ENCODE data around the gene UTF1. TPM values are rescaled to one million over a fixed set of nuclear protein-coding genes. Genes with fewer than 3 reads are reported as not detected.

Gene UTF1
- total and polyA plus RNA-seq, 2 of the 8 experiments (the other 6 are each of a cell fraction or from before 2014, with no cell fraction given), result 0.47 to 21.8 TPM

- no peak for TF ChIP-seq CHD7 (IDR thresholded peaks at IDR 0.05; ENCODE audit: insufficient replicate concordance, low read length)
- no peak for TF ChIP-seq RXRA (IDR thresholded peaks at IDR 0.05; ENCODE audit: insufficient read depth, low read depth, low read length)
- TF ChIP-seq EP300 (IDR thresholded peaks at IDR 0.05; ENCODE audit: borderline replicate concordance in 1 of 2, low read depth in 2 of 2, low read length in 2 of 2), result no peak
- no peak for TF ChIP-seq TEAD4 (IDR thresholded peaks at IDR 0.05; ENCODE audit: low read depth, low read length)
- no peak for TF ChIP-seq GTF2F1 (IDR thresholded peaks at IDR 0.05; ENCODE audit: borderline replicate concordance, low read depth, low read length)
- TF ChIP-seq SIN3A (conservative IDR thresholded peaks at IDR 0.05 in 1 of 2, IDR thresholded peaks at IDR 0.05 in 1 of 2; ENCODE audit: low read depth in 1 of 2, low read length in 2 of 2), result no peak
- no peak for TF ChIP-seq GABPA (IDR thresholded peaks at IDR 0.05; ENCODE audit: borderline replicate concordance, insufficient read depth, low read length)
- no peak for TF ChIP-seq CBX5 (IDR thresholded peaks at IDR 0.05; ENCODE audit: low read depth, low read length)
- no peak for TF ChIP-seq E2F6 (IDR thresholded peaks at IDR 0.05)
Observed at GRCh38 chr10:133280391-133281059, 50.5 kb downstream of the UTF1 start (continued).
